ENCODE measurements around the gene GHRL.
"Not testable (repeated sequence)": the region's sequence is repeated elsewhere in the genome, so short reads cannot be mapped to it uniquely, and the experiment has no call there.

The GHRL gene

DNA sequence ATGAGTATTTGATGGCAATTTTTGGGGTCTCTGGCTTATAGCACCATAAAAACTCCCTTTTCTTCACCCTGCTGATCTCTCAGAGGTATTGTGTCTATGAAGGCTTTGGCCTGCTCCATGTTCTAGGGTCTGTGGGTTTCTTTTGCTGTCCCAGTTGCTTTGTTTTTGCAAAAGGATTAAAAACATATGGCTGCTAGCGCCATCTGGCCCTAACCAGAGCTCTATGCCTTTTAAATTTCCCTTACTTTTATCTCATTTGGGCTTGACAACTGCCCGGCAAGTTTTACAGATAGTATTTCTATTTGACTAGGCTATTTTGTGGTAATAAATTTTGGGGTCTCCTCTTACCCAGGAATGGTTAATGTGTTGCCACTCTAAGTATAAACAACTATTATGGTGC, 6.4 kb upstream of the GHRL start:
- DNase-seq (ENCODE audit: low read depth in 2 of 2): no peak

DNA sequence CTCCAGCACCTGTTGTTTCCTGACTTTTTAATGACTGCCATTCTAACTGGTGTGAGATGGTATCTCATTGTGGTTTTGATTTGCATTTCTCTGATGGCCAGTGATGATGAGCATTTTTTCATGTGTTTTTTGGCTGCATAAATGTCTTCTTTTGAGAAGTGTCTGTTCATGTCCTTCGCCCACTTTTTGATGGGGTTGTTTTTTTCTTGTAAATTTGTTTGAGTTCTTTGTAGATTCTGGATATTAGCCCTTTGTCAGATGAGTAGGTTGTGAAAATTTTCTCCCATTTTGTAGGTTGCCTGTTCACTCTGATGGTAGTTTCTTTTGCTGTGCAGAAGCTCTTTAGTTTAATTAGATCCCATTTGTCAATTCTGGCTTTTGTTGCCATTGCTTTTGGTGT, 5.3 kb upstream of the GHRL start:
- not testable (repeated sequence) for DNase-seq (ENCODE audit: low read depth in 2 of 2)

DNA sequence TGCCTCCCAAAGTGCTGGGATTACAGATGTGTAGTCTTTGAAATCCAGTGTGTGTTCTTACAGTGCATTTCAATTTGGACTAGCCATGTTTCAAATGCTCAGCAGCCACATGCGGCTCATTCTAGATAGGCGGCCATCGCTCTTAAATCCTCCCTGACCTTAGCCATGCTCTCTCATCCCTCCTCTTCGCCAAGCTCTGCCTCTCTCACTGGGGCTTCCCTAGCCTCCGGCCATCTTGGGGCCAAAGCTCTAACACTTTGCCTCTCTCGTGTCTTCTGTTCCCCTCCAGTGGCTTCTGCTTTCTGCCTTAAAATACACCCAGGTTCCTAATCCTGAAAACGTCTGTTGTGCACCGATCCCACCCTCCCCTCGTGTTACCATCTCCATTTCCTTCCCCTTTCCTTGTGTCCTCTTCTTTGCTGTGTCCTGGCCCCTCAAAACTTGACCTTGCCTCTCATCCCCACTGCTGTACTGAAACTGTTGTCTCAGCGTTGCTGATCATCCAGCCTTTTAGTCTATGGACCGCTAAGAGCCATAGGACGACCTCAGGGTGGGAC, 1.4 kb upstream of the GHRL start:
- DNase-seq (ENCODE audit: low read depth in 2 of 2): no peak

DNA sequence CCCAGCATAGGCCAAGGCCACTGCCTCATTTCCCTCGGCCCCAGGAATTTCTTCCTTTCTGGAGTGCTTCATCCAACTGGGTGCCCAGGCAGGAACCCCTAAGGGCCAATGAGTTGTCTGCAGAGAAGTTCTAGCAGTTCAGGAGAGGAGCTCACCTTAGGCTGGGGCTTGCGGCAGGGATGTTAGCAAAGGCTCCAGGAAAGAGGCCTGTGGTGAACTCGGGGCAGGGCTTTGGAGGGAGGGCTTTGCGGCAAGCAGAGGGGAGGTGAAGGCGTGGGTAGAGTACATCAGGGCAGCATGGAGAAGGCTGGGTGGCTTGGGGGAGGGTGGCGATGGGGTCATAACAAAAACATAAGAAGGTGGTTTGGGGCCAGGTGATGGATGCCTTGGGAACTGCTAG, 1.1 kb downstream of the GHRL start:
- DNase-seq (ENCODE audit: low read depth in 2 of 2): no peak

DNA sequence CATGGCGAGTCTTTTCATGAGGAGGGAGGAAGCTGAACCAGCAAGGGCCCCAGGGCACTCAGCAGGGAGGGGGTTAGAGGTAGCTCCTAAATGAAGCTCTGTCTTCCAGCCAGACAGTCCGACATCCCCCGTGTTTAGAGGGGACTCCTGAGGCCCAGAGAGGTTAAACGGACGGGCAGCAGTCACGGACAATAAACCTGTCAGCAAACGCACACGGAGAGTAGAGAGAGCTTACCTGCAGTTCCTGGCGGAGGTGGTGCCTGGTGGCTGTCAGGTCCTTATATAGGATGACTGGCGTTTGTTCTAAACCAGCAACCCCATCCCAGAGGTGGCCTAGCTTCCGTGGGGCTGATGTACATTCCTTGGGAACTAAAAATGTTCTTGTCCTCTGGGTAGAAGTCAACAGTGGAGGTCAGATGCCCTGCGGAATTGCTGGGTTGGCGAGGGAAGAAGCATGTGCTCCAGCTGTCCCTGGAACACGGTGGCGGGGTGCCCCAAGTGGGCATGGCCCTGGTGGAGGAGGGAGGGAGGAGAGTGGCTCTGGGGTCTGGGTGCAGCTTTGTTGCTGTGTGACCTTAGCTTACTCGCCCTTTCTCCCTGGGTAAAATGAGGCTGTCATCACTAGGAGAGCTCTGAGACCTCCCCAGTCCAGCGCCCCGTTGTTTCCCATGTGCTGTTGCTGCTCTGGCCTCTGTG, 2.1 kb downstream of the GHRL start:
- no peak for DNase-seq (ENCODE audit: low read depth in 2 of 2)

DNA sequence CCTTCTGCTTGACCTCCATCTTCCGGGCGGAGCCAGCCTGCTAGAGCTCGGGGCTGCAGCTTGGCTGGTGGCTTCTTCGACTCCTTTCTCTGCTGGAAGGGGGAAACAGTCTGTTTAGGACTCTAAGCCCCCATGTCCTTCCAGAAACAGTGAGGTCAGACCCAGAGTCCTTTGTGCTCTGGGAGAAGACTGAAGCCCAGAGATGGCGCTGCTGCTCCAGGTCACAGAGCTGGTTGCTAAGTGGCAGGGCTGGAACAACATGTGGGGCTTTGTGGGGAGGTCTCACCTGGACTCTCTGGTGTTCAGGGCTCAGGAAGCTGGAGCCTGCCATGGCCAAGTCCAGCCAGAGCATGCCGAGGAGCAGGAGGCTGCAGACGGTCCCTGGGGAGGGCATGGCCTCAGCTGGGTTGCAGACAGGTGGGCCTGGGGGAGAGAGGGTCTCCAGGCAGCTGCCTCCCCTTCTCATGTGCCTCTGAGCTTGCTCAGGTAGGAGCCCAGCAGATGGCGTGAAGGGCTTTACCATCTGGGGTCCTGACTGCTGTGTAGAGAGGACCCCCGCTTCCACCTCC, 2.9 kb downstream of the GHRL start:
- no peak for DNase-seq (ENCODE audit: low read depth in 2 of 2)

DNA sequence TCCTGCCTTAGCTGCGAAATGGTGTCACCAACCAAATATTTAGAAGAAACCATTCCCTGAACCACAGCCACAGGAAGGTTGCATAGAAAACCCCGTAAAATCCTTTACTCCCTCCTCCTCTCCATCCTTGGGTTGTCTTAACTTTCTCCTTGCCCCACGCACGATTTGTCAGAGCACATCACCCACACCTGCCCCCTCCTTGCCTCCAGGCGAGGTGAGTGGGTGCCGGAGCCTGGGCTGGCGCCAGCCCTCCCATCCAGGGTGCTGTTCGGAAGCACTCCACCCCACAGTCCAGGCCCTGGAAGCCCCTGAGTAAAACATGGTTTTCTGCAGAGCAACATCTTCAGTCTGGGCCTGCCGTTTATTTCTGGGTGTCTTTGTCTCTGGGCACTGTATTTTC, 3.7 kb downstream of the GHRL start:
- DNase-seq (ENCODE audit: low read depth in 2 of 2): no peak

DNA sequence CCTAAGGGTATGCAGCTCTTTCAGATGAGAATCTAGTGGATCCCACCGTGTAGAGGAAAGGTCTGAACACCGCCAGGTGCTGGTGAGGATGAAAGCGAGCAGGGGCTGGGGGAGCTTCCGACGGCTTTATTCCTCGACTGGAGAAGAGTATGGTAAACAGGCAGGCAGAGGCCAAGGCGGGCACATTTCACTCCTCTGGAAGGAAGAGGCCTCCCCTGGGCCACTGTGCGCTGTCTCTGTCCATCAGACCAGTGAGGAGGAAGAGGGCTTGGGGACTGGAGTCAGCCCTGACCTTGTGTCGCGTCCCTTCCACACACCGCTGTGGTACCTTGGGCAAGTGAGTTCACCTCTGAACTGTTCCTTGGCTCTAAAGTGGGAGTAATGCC, 4.2 kb downstream of the GHRL start:
- DNase-seq (ENCODE audit: low read depth in 2 of 2): no peak

DNA sequence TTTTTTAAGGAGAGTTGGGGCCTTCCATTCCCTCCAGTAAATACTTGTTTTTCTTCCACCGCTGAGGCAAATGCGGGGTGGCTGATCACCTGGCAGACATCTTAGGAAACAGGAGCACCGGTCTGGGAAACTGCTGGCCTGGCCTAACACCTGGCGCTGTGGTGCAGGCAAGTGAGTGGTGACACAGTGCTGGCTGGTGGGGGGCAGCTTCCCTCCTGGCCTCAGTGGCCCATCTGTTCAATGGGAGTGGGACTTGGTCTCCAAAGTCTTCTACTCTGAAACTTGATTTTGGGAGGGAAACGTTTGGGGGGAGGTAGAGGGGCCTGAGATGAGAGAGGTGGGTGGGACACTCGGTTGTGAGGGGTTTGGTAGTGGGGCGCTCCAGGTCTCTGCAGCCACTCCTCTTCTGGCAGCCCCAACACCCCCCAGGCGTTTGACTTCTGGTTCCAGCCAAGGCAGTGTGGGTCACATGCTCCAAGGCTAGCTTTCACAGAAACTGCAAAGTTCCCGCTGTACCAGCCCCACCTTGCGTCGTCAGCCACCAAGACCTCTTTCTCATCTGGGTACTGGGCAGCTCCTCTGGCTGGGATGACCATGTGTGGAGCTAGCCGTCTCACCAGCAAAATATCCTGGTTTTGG, 4.7 kb downstream of the GHRL start:
- DNase-seq (ENCODE audit: low read depth in 2 of 2): no peak

DNA sequence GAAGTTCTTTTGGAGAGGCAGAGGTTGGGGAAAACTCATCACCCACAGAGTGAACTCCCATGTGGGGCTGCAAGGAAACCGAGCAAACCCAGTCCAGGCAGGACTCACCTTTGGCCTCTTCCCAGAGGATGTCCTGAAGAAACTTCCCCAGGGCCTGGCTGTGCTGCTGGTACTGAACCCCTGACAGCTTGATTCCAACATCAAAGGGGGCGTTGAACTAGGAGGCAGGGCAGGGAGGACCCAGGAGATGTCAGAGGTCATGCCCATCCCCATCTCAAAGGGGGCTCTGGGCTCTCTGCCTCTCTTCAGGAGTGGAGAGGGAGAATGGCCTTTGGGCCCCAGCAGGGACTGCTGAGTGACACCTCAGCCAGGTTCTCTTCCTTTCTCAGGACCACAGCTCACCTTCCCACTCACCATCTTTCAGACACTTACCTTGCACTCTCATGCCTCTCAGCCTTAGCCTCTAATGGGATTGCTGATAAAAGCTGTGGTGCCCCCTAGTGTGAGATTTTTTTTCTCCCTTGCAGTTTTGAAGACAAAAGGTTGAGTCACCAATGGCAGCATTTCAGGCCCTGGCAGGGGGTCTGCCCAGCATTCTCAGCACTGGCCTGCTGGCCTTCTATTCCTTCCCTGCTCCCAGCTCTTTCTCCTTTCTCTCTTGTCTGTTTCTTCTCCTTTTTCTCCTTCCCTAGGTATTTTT, 6.0 kb downstream of the GHRL start:
- DNase-seq (ENCODE audit: low read depth in 2 of 2): peak in 1 of 2 donors; percentile 24

DNA sequence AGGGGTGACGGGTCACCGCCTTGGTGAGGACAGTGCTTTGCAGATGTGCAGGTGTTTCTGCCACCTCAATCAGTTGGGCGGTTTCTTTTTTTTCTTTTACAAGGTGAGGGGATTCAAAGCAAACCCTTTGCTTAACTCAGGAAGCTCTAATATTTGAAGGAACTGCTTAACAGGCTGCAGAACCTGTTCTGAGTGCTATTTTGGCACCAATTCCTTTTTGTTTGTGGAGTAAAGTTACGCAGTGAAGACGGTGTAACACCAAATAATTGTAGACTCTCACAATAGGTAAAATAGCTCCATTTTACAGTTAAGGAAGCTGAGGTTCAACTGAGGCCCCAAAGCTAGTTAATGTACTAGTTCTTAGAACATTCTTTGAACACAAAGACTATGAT, 6.6 kb downstream of the GHRL start:
- DNase-seq (ENCODE audit: low read depth in 2 of 2): no peak

DNA sequence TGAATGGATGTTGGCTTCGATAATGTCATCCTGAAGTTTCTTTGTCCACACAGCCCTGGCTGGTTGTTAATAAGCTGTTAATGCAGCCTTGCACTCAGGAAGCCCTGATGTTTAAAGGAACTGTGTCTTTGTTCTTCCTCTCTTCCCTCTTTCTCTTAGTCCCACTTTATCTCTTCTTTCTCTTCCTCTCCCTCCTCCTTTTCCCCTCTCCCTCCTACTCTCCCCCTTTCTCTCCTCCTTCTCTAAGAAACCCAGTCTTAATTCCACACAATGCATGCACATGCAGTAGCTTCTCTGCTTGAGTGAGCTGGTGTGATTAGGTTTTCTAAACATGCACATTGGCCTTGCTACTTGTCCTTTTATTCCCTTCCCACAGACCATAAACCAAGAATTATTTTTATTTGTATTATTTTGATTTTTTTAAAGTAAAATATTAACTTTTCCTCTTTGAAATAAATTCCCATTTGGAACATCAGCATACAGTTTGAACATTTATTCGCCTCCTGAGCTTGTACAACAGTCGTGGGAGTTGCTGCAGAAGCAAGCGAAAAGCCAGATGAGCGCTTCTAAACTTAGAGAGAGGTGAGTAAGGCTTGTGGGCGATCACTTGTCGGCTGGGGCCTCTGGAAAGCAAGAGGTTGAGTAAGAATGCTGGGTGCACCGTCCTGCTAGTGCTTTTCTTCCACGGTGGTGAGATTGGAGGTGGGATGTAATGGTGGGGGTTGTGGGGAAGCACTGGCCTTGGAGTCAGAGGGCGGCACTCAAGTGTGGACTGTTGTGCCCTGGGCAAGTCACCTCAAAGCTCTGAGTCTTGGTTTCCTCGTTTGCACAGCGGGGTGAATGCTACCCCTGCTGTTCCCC, 7.2 kb downstream of the GHRL start:
- no peak for DNase-seq (ENCODE audit: low read depth in 2 of 2)

DNA sequence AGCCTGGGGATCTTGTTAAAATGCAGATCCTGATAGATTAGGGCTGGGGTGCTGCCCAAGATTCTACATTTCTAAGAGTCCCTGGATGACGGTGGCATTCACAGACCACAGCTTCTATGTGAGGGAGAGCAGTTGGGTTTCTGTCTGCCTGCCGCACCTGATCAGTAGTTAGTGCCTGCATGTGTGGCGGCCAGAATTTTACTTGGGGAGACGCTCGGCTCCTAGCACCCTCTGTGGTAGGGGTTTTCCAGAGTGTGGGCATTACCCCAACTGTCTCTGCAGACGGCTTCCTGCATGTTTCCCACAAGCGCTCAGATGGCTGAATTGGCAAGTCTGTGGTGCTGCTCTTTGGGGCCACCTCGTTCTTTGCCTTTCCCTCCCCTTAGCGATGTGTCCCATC, 8.3 kb downstream of the GHRL start:
- DNase-seq (ENCODE audit: low read depth in 2 of 2): no peak

DNA sequence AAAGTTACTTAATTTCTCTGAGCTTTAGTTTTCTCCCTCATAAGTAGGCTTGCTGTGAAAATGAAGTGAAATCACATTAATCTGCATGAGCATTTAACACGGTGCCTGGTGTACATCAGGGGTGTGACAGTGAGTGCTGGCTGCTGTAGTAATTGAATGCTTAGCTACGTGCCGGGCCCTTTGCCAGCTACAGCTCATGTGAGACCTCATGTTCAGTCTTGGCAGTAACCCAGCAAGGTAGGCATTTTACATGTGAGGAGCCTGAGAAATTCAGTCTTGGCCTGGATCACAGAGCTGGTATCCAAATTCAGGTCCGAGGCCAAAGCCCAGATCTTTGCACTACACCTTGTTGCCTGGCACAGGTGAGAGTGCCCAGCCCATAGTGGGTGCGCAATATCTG, 9.1 kb downstream of the GHRL start:
- DNase-seq (ENCODE audit: low read depth in 2 of 2): no peak

DNA sequence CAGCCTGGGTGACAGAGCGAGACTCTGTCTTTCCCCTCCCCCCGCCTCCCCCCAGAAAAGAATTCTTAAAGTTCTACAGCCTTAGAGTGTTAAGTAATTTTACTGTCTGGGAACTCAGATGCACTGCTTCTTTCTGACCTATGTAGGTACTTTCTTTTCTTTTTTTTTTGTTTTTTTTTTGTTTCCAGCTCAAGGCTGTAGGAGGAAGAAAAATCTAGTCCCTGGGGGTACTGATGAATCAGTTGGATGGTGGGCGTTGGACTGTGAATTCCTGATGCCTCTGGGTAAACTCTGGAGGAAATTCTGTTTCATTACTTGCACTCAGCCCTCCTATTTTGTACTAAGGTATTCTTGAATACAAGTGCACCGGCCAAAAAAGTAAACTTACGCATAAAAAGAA, 10.8 kb downstream of the GHRL start:
- DNase-seq (ENCODE audit: low read depth in 2 of 2): no peak

DNA sequence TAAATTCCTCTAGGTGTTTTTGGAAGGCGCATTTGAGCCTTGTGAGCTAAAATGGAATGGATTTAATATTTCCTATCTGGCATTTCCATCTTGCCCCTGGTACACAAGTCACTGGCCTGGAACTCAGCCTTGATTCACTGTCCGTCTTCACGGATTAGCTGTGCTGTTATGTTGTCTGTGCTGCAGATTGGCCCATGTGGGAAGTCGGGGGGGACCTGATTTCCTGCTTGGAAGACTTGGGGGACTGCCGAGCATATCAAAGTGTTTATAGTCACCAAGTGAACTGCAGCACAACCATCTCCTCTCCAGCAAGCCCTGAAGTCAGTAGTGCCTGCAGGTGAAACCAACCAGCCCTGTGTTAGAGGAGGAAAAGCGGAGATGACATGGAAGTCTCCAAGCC, 12.2 kb downstream of the GHRL start:
- no peak for DNase-seq (ENCODE audit: low read depth in 2 of 2)

DNA sequence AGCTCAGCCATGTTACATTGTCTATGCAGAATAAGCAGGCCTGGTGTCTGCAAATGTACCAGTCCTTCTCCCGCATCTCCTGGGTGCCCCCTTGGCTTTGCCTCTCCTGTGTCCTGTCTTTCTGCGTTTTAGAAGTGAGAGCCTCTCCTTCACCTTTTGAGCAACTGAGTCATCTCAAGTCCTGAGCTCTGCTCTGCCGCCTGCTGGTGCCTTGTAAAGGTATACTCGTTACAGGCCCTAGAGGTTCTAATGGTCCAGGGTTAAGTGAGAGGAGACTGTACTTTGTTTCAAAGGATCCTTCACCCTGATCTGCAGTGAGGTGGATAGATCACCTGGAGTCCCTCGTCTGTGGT, 12.6 kb downstream of the GHRL start:
- DNase-seq (ENCODE audit: low read depth in 2 of 2): no peak

DNA sequence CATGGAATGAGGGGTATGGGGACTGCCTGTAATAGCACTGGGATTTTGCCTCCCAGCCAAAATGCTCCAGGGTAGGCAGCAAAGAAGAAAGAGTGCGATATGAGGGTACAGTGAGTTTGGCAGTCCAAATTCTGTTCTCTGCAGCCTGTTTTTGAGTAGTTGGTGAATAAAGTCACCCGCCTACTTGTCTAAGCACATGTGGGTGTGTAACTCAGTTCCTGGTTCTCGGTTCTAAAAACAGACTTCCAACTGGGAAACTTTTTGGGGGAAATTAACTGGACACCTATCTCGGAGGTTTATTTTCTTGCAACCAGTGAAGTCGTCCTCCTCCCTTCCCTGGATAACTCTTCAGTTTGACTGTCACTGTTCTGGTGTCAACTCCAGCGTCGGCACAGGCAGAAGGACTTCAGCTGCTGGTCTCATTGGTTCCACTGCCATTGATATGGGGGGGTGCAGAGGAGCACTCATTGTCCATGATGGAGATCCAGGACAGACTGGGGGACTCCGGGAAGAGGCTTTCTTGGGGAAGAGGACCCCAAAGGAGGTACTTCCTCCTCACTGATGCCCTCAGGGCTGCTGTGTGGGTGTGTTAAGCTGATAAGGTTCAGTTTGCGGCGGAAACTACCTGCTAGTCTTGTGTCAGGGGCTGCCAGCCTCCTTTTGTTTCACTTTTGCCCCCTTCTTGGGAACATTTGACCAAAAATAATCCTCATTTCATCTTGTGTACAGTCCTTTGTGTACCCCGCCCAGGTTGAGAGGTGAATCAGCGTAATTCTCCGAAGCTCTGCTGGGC, 13.2 kb downstream of the GHRL start:
- DNase-seq (ENCODE audit: low read depth in 2 of 2): no peak

DNA sequence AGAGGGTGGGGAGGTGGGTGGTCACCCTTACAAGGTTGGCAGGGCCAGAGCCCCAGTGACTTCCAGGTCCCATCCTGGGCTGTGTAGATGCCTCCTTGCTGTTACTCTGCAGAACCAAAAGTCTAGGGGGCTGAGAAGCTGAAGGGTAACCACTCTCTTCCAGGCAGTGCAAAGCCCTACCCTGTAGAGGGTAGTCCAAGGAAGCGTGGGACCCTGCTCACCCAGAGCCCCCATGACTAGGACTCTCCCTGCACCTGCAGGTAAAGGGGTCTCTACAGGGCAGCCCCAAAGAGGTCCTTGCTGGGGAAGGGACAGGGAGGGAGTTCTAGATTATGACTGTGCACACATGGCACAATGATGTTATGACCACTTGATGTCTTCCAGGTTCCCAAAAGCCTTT, 14.2 kb downstream of the GHRL start:
- DNase-seq (ENCODE audit: low read depth in 2 of 2): no peak

DNA sequence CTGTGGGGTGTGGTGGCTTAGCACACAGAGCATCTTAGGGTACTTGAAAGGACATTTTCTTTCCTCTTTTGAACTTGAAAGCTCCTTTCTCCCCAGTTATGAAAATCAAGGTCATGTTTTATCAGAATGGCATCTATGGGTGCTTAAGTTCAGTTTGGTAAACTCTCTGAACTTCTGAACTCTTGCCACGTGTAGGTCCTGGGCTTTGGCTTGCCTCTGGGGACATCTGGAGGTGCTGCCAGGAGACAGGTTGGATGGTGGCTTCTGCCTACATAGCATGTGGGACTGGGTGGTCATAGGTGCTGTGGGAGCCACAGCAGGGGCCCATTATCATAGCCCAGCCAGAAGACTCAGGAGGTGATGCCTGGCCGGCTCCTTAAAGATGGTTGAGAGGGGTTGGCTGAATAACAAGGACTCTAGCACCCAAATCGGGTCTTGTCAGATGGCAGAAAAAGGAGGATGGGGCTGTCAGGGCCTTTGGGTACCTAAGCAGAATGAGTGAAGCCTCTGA, 15.6 kb downstream of the GHRL start:
- no peak for DNase-seq (ENCODE audit: low read depth in 2 of 2)

DNA sequence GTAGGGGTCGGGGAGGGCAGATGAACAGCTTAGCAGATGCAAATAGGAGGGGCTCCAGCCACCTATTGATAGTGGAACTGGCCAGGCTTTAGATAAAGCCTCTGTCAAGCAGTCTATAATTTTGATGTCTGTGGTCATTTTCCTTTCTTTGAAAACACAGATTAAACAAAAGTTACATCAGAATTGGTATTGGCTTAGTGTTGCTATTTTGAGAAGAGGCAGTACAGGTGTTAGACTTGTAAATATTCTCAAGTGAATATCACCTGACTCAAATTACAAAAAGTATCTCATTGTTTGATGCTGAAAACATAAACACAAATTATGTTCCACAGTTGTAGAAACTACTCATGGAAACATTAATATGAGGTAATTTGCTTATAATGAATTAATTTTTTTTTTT, 18.1 kb downstream of the GHRL start:
- DNase-seq (ENCODE audit: low read depth in 2 of 2): no peak
